Stomach (tissue), 9 donors: Measurements from ENCODE around the gene WHAMM. TPM values are rescaled to one million over a fixed set of nuclear protein-coding genes. Genes with fewer than 3 reads are reported as not detected.
A peak's percentile ranks its signal among the peaks of the same experiment; 100 is the strongest.

Experiments used
- DNase-seq, 2 donors: peaks; one replicate each; pipeline versions ENCODE4 v3.0.0 to v3.0.0-alpha.2; 2013 to 2019
- H3K27ac ChIP-seq, 5 donors: fragments of 200-600 bp in 4 of 5; sonication (generic) in 4 of 5; one replicate each; pipeline ENCODE4 v1.5.1; 2013 to 2019; ENCODE audit warnings: mild to moderate bottlenecking in 1 of 5, moderate library complexity in 1 of 5
- H3K27me3 ChIP-seq, 3 donors: fragments of 200-600 bp; sonication (generic); one replicate each; pipeline ENCODE4 v1.5.1; 2017 to 2019; ENCODE audit warnings: mixed run types in 1 of 3
- H3K36me3 ChIP-seq, 4 donors: fragments of 200-600 bp; sonication (generic); 1 replicate in 3 of 4; 2 replicates in 1 of 4; pipeline ENCODE4 v1.5.1; 2016 to 2019
- H3K4me1 ChIP-seq, 4 donors: fragments of 200-600 bp; sonication (generic); one replicate each; pipeline ENCODE4 v1.5.1; 2016 to 2019
- H3K4me3 ChIP-seq, 4 donors: fragments of 200-600 bp; sonication (generic) in 3 of 4; one replicate each; pipeline ENCODE4 v1.5.1; 2016 to 2019; ENCODE audit warnings: mild to moderate bottlenecking in 1 of 4
- H3K9me3 ChIP-seq, 4 donors: fragments of 200-600 bp; sonication (generic); one replicate each; pipeline ENCODE4 v1.5.1; 2016 to 2019
- CTCF ChIP-seq, 7 experiments: fragments of 450-650 bp in 4 of 7; fragments of 200-600 bp in 3 of 7; sonication (generic) in 3 of 7; IDR thresholded peaks; one replicate each; pipeline ENCODE4 v1.5.1; 2016 to 2019; ENCODE audit warnings: antibody characterized with exemption in 7 of 7, control low read depth in 2 of 7, mild to moderate bottlenecking in 1 of 7
- EP300 ChIP-seq: sonication (generic); formaldehyde crosslinking; IDR thresholded peaks from one replicate; pipeline ENCODE4 v1.6.1; 2017; ENCODE audit warnings: antibody characterized with exemption
- POLR2A ChIP-seq, 4 donors: fragments of 450-650 bp; IDR thresholded peaks; one replicate each; pipeline ENCODE4 v1.6.1; 2016; ENCODE audit warnings: antibody characterized with exemption in 4 of 4, control low read depth in 2 of 4, mild to moderate bottlenecking in 1 of 4, moderate library complexity in 1 of 4
- POLR2AphosphoS5 ChIP-seq, 3 donors: sonication (generic); formaldehyde crosslinking; IDR thresholded peaks; one replicate each; pipeline ENCODE4 v1.6.1; 2016; ENCODE audit warnings: antibody characterized with exemption in 3 of 3
- WGBS, 5 donors: extraction: QIAGEN DNeasy Blood & Tissue Kit in 3 of 5; methylation state at CpG; one replicate each; pipeline versions ENCODE4 v1.1.5 to v1.1.7; 2013 to 2018; 5-methylcytosine and 5-hydroxymethylcytosine counted together
- intact Hi-C: fragments of 100-400 bp; cut with DNase I; formaldehyde crosslinking; loops from one replicate; pipeline ENCODE4 v1.15.1; 2023; ENCODE audit warnings: low total_unique reads
- polyA plus RNA-seq, 3 donors: library from polyadenylated mRNA; stranded (reverse); fragments of 200-250 nt; gene quantifications; one replicate each; pipeline ENCODE4 v1.2.3, GENCODE V29; 2013
- total RNA-seq, 5 donors: library from RNA; depleted of rRNA; stranded (reverse); fragments of >200 nt; gene quantifications; one replicate each; pipeline versions ENCODE4 v1.1.0 to v1.2.3, GENCODE V29; 2014 to 2016
- donor health status: healthy with polysubstance abuse.
- donor health status: Bipolar disorder and iron deficiency.
- donor health status: healthy.

WHAMM gene
- total and polyA plus RNA-seq, 8 donors = 3.6 to 44.6 (median 7.3) TPM

- Histone ChIP-seq H3K36me3 (no peaks in the 10 kb centered on the region), H3K27me3 (peaks cover 0 to 9% (median 0%) of the 10 kb centered on the region in 3 donors), H3K4me1 (peaks cover 0 to 5% (median 2%) of the 10 kb centered on the region in 4 donors), H3K4me3 (no peak overlapping the region), H3K9me3 (no peaks in the 10 kb centered on the region), H3K27ac (no peak overlapping the region)
- intact Hi-C loops = no loop called here
- 90 to 96% (median 95%) methylated on average over 2 of the region's 2 CpGs for WGBS, 5 donors
- no peak for DNase-seq
- TF ChIP-seq POLR2AphosphoS5 (IDR thresholded peaks at IDR 0.05) = no peak
- TF ChIP-seq CTCF (IDR thresholded peaks at IDR 0.05) = no peak
- no peak for TF ChIP-seq EP300
- TF ChIP-seq POLR2A (IDR thresholded peaks at IDR 0.05) = no peak
These were observed 5.4 kb upstream of the WHAMM start for GRCh38 chr15:82803793-82804574.

GRCh38 chr15:82804575-82804949 lies 4.9 kb upstream of the WHAMM start:
- TF ChIP-seq POLR2AphosphoS5 (IDR thresholded peaks at IDR 0.05) (no peak), POLR2A (IDR thresholded peaks at IDR 0.05) (no peak)
- WGBS, 5 donors = 20 to 59% (median 31%) methylated on average over 1 of the region's 1 CpG
- intact Hi-C loops = no loop called here
- H3K27ac ChIP-seq = no peak overlapping the region
- no peak overlapping the region for H3K4me3 ChIP-seq
- H3K36me3 ChIP-seq = no peaks in the 10 kb centered on the region
- H3K27me3 ChIP-seq = peaks cover 0 to 4% (median 0%) of the 10 kb centered on the region in 3 donors
- peaks cover 0 to 8% (median 3%) of the 10 kb centered on the region in 4 donors for H3K4me1 ChIP-seq
- peak in 1 of 2 donors; percentile 50 for DNase-seq
- H3K9me3 ChIP-seq = no peaks in the 10 kb centered on the region

- 73 to 88% (median 84%) methylated on average over 2 of the region's 2 CpGs for WGBS, 5 donors
- peak in 1 of 2 donors; percentile 11 for DNase-seq
- TF ChIP-seq POLR2AphosphoS5 (IDR thresholded peaks at IDR 0.05) (no peak), POLR2A (IDR thresholded peaks at IDR 0.05) (no peak), EP300 (no peak), CTCF (IDR thresholded peaks at IDR 0.05) (no peak)
- H3K9me3 ChIP-seq = no peaks in the 10 kb centered on the region
- peaks cover 0 to 10% (median 6%) of the 10 kb centered on the region in 4 donors for H3K4me1 ChIP-seq
- intact Hi-C loops = no loop called here
- no peaks in the 10 kb centered on the region for H3K27me3 ChIP-seq
- no peak within 1 kb of the TSS for H3K4me3 ChIP-seq
- H3K36me3 ChIP-seq = no peaks in the 10 kb centered on the region
- H3K27ac ChIP-seq = no peak within 1 kb of the TSS
These were observed 3.4 kb upstream of the WHAMM start, which contains the start of gene FSD2 for GRCh38 chr15:82805994-82806406. TSS of gene FSD2 (minus strand) at chr15:82806069. CDS start at chr15:82787390, 18,679 bp downstream.

DNA sequence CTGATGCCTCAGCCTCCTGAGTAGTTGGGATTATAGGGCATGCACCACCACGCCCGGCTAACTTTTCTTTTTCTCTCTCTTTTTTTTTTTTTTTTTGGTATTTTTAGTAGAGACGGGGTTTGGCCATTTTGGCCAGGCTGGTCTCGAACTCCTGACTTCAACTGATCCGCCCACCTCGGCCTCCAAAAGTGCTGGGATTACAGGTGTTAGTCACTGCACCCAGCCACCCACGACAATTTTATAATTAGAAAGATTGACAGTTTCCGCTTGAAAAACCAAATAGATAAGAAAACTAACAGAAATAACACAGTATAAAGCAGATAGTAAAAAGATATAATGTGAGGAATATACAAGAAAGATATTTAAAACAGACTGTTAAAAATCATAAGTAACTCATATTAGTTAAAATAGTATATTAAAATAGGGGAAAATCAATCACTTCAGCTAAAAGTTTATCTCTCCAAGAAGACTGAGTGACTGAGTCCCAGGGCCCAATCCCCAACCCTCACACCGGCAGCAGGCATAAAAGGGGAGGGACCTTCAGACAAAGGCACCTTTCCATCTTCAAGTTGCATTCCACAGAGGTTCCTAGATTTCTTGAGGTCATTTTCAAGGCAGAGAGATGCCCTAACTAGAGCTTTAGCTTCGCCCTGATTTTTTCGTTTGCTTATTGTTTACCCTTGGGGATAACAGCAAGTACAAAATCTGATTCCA lies 1.4 kb upstream of the WHAMM start:
- Histone ChIP-seq H3K27ac (peak overlapping the region in 2 of 5 donors; percentile 99 to 100), H3K9me3 (no peaks in the 10 kb centered on the region), H3K4me1 (peaks cover 12 to 31% (median 22%) of the 10 kb centered on the region in 4 donors), H3K27me3 (no peaks in the 10 kb centered on the region), H3K36me3 (peaks cover 0 to 4% (median 2%) of the 10 kb centered on the region in 4 donors), H3K4me3 (no peak overlapping the region)
- no peak for TF ChIP-seq CTCF (IDR thresholded peaks at IDR 0.05)
- no peak for TF ChIP-seq POLR2A (IDR thresholded peaks at IDR 0.05)
- TF ChIP-seq EP300 = no peak
- TF ChIP-seq POLR2AphosphoS5 (IDR thresholded peaks at IDR 0.05) = no peak
- WGBS, 5 donors = 82 to 89% (median 87%) methylated on average over 11 of the region's 11 CpGs
- no peak for DNase-seq
- intact Hi-C loops = no loop called here
